ENCODE data around the gene FDXACB1. TPM values are rescaled to one million over a fixed set of nuclear protein-coding genes. Genes with fewer than 3 reads are reported as not detected.
A peak's percentile ranks its signal among the peaks of the same experiment; 100 is the strongest.

Gene FDXACB1
- total and polyA plus RNA-seq, 4 donors: 0.95 to 2.3 (median 1.3) TPM

DNA sequence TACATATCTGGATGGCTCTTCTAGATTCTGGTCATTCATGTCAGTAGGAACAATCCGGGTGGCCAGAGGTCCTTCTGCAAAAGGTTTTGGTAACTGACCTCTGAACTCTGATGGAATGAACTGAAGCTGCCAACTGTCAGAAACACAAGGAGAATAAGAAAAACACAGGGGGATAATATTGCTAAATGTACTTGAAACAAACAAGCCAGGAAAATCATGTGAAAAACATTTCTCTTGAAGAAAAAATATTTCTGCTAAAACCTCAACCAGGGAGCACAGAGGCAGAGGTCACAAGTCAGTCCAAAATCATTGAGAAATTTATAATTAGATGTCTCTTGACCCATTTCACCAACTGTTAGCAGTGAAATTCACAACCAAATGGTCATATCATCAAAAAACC, 42.8 kb downstream of the FDXACB1 start:
- Histone ChIP-seq H3K27me3 (ENCODE audit: control insufficient read depth in 4 of 4, insufficient read depth in 4 of 4, low read length in 3 of 4) (no peaks in the 10 kb centered on the region), H3K4me1 (ENCODE audit: control insufficient read depth in 4 of 4, insufficient read depth in 4 of 4, low read length in 3 of 4) (peaks cover 5 to 62% (median 53%) of the 10 kb centered on the region in 4 donors), H3K36me3 (ENCODE audit: control insufficient read depth in 4 of 4, insufficient read depth in 3 of 4, low read depth in 1 of 4, low read length in 3 of 4) (no peaks in the 10 kb centered on the region), H3K27ac (ENCODE audit: low read depth in 1 of 2, low read length in 2 of 2) (peak overlapping the region; percentile 9 to 44), H3K9me3 (ENCODE audit: control insufficient read depth in 4 of 4, low read length in 3 of 4) (no peaks in the 10 kb centered on the region), H3K4me3 (ENCODE audit: low read depth in 1 of 3, low read length in 3 of 3) (no peak overlapping the region), H3K9ac (ENCODE audit: low read depth in 1 of 2, low read length in 2 of 2) (peak overlapping the region in 1 of 2 donors; percentile 10)
- no peak for DNase-seq (ENCODE audit: low spot score)
- WGBS: 33% methylated on average over 1 of the region's 1 CpG
- peak; percentile 29 to 40 for TF ChIP-seq HNF4A (conservative IDR thresholded peaks at IDR 0.05)
- TF ChIP-seq, protein P1, sequence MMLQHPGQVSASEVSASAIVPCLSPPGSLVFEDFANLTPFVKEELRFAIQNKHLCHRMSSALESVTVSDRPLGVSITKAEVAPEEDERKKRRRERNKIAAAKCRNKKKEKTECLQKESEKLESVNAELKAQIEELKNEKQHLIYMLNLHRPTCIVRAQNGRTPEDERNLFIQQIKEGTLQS (IDR thresholded peaks at IDR 0.05): no peak
- TF ChIP-seq RAD21 (IDR thresholded peaks at IDR 0.05): peak in 1 of 2 donors; percentile 28
- TF ChIP-seq JUND (IDR thresholded peaks at IDR 0.05): no peak
- TF ChIP-seq, protein P2, sequence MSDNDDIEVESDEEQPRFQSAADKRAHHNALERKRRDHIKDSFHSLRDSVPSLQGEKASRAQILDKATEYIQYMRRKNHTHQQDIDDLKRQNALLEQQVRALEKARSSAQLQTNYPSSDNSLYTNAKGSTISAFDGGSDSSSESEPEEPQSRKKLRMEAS (IDR thresholded peaks at IDR 0.05): no peak
- TF ChIP-seq EGR1 (IDR thresholded peaks at IDR 0.05; ENCODE audit: low read depth in 2 of 2): no peak
- TF ChIP-seq, protein P3, sequence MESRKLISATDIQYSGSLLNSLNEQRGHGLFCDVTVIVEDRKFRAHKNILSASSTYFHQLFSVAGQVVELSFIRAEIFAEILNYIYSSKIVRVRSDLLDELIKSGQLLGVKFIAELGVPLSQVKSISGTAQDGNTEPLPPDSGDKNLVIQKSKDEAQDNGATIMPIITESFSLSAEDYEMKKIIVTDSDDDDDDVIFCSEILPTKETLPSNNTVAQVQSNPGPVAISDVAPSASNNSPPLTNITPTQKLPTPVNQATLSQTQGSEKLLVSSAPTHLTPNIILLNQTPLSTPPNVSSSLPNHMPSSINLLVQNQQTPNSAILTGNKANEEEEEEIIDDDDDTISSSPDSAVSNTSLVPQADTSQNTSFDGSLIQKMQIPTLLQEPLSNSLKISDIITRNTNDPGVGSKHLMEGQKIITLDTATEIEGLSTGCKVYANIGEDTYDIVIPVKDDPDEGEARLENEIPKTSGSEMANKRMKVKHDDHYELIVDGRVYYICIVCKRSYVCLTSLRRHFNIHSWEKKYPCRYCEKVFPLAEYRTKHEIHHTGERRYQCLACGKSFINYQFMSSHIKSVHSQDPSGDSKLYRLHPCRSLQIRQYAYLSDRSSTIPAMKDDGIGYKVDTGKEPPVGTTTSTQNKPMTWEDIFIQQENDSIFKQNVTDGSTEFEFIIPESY (IDR thresholded peaks at IDR 0.05): no peak
- no peak for TF ChIP-seq FOXA1 (IDR thresholded peaks at IDR 0.05)
- TF ChIP-seq RXRA (IDR thresholded peaks at IDR 0.05): peak; percentile 43 to 47
- no peak for TF ChIP-seq FOXA2 (IDR thresholded peaks at IDR 0.05)
- TF ChIP-seq GABPA (IDR thresholded peaks at IDR 0.05 in 1 of 2, conservative IDR thresholded peaks at IDR 0.05 in 1 of 2): no peak
- peak; percentile 36 for TF ChIP-seq NR2F2 (IDR thresholded peaks at IDR 0.05)
- TF ChIP-seq, protein P4, sequence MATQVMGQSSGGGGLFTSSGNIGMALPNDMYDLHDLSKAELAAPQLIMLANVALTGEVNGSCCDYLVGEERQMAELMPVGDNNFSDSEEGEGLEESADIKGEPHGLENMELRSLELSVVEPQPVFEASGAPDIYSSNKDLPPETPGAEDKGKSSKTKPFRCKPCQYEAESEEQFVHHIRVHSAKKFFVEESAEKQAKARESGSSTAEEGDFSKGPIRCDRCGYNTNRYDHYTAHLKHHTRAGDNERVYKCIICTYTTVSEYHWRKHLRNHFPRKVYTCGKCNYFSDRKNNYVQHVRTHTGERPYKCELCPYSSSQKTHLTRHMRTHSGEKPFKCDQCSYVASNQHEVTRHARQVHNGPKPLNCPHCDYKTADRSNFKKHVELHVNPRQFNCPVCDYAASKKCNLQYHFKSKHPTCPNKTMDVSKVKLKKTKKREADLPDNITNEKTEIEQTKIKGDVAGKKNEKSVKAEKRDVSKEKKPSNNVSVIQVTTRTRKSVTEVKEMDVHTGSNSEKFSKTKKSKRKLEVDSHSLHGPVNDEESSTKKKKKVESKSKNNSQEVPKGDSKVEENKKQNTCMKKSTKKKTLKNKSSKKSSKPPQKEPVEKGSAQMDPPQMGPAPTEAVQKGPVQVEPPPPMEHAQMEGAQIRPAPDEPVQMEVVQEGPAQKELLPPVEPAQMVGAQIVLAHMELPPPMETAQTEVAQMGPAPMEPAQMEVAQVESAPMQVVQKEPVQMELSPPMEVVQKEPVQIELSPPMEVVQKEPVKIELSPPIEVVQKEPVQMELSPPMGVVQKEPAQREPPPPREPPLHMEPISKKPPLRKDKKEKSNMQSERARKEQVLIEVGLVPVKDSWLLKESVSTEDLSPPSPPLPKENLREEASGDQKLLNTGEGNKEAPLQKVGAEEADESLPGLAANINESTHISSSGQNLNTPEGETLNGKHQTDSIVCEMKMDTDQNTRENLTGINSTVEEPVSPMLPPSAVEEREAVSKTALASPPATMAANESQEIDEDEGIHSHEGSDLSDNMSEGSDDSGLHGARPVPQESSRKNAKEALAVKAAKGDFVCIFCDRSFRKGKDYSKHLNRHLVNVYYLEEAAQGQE (IDR thresholded peaks at IDR 0.05): no peak
- TF ChIP-seq, protein P5, sequence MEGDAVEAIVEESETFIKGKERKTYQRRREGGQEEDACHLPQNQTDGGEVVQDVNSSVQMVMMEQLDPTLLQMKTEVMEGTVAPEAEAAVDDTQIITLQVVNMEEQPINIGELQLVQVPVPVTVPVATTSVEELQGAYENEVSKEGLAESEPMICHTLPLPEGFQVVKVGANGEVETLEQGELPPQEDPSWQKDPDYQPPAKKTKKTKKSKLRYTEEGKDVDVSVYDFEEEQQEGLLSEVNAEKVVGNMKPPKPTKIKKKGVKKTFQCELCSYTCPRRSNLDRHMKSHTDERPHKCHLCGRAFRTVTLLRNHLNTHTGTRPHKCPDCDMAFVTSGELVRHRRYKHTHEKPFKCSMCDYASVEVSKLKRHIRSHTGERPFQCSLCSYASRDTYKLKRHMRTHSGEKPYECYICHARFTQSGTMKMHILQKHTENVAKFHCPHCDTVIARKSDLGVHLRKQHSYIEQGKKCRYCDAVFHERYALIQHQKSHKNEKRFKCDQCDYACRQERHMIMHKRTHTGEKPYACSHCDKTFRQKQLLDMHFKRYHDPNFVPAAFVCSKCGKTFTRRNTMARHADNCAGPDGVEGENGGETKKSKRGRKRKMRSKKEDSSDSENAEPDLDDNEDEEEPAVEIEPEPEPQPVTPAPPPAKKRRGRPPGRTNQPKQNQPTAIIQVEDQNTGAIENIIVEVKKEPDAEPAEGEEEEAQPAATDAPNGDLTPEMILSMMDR (IDR thresholded peaks at IDR 0.05; ENCODE audit: low read depth, low read length, missing input control): no peak
- no peak for TF ChIP-seq SP1 (IDR thresholded peaks at IDR 0.05)
- no peak for TF ChIP-seq HNF4G (IDR thresholded peaks at IDR 0.05)
- peak; percentile 34 for TF ChIP-seq YY1 (IDR thresholded peaks at IDR 0.05)

Measured in liver (tissue), 9 donors.